GM19328 (cell line): ENCODE results near the gene TRAPPC14.

ENCODE experiments used
- ATAC-seq: cut with Tn5 transposase; IDR thresholded peaks from one replicate; pipeline ENCODE4 v1.9.1; 2021; ENCODE audit warnings: mild to moderate bottlenecking, moderate library complexity; ENCODE audit not compliant: unreplicated experiment

The TRAPPC14 gene

GRCh38 chr7:100175296-100175935 lies 16.9 kb upstream of the TRAPPC14 start:
- ATAC-seq = no peak

GRCh38 chr7:100174582-100174981 lies 16.1 kb upstream of the TRAPPC14 start:
- ATAC-seq = no peak

- no peak for ATAC-seq
Observed at GRCh38 chr7:100173806-100174495, 15.4 kb upstream of the TRAPPC14 start.

GRCh38 chr7:100171840-100172239 lies 13.3 kb upstream of the TRAPPC14 start:
- ATAC-seq = no peak

- ATAC-seq = no peak
Observed at GRCh38 chr7:100171087-100171681, 12.7 kb upstream of the TRAPPC14 start.

GRCh38 chr7:100170101-100170897 lies 11.8 kb upstream of the TRAPPC14 start:
- no peak for ATAC-seq

- ATAC-seq = no peak
Observed at GRCh38 chr7:100169147-100169850, 10.8 kb upstream of the TRAPPC14 start.

GRCh38 chr7:100167912-100168323 lies 9.4 kb upstream of the TRAPPC14 start:
- ATAC-seq = no peak

- ATAC-seq = no peak
Observed at GRCh38 chr7:100166970-100167911, 8.7 kb upstream of the TRAPPC14 start.

- ATAC-seq = no peak
Observed at GRCh38 chr7:100166317-100166940, 7.9 kb upstream of the TRAPPC14 start.

- no peak for ATAC-seq
Observed at GRCh38 chr7:100163871-100164270, 5.3 kb upstream of the TRAPPC14 start.

- no peak for ATAC-seq
Observed at GRCh38 chr7:100163006-100163531, 4.5 kb upstream of the TRAPPC14 start.

GRCh38 chr7:100160067-100160466 lies 1.5 kb upstream of the TRAPPC14 start:
- no peak for ATAC-seq

GRCh38 chr7:100159099-100159623 lies 638 bp upstream of the TRAPPC14 start:
- no peak for ATAC-seq

- ATAC-seq = no peak
Observed at GRCh38 chr7:100157334-100158228, 942 bp downstream of the TRAPPC14 start.

GRCh38 chr7:100157069-100157333 lies 1.5 kb downstream of the TRAPPC14 start:
- ATAC-seq = no peak

GRCh38 chr7:100156331-100157068 lies 2.0 kb downstream of the TRAPPC14 start:
- ATAC-seq = no peak
